ENCODE results near the gene GPR82.
A peak's percentile ranks its signal among the peaks of the same experiment; 100 is the strongest.

GPR82 gene

GRCh38 chrX:41720125-41720779, 3.7 kb upstream of the GPR82 start:
- no peak for DNase-seq

- DNase-seq: no peak
Observed at GRCh38 chrX:41721590-41721989, 2.4 kb upstream of the GPR82 start.

- DNase-seq: no peak
Observed at GRCh38 chrX:41722214-41722613, 1.8 kb upstream of the GPR82 start.

GRCh38 chrX:41722816-41723618, 964 bp upstream of the GPR82 start:
- DNase-seq: no peak

- no peak for DNase-seq
Observed at GRCh38 chrX:41728125-41728524, 4.1 kb downstream of the GPR82 start.

- DNase-seq: no peak
Observed at GRCh38 chrX:41730081-41730480, 6.1 kb downstream of the GPR82 start.

GRCh38 chrX:41732260-41732659, 8.3 kb downstream of the GPR82 start:
- DNase-seq: no peak

GRCh38 chrX:41733939-41734338, 10.0 kb downstream of the GPR82 start:
- DNase-seq: no peak

GRCh38 chrX:41734530-41734929, 10.5 kb downstream of the GPR82 start:
- peak; percentile 0 for DNase-seq

GRCh38 chrX:41737065-41737464, 13.1 kb downstream of the GPR82 start:
- DNase-seq: no peak

- no peak for DNase-seq
Observed at GRCh38 chrX:41739871-41740270, 15.9 kb downstream of the GPR82 start.

- no peak for DNase-seq
Observed at GRCh38 chrX:41750716-41751115, 26.7 kb downstream of the GPR82 start.

- DNase-seq: no peak
Observed at GRCh38 chrX:41758401-41758800, 34.4 kb downstream of the GPR82 start.

GRCh38 chrX:41759817-41760216, 35.8 kb downstream of the GPR82 start:
- no peak for DNase-seq

- DNase-seq: no peak
Observed at GRCh38 chrX:41761169-41761568, 37.2 kb downstream of the GPR82 start.

- no peak for DNase-seq
Observed at GRCh38 chrX:41761702-41762101, 37.7 kb downstream of the GPR82 start.

- peak; percentile 48 for DNase-seq
Observed at GRCh38 chrX:41779030-41779564, 55.1 kb downstream of the GPR82 start.

All from NCI-H2171 treated with DMSO at 0.1 percent for 48 hours (cell line).